GM21576 (cell line): Measurements from ENCODE around the gene FSTL4.

ENCODE experiments used
- ATAC-seq: cut with Tn5 transposase; IDR thresholded peaks from one replicate; pipeline ENCODE4 v1.9.1; 2021; ENCODE audit warnings: mild to moderate bottlenecking, moderate library complexity; ENCODE audit not compliant: unreplicated experiment

The FSTL4 gene

GRCh38 chr5:133331941-133332340 lies 280.4 kb downstream of the FSTL4 start:
- ATAC-seq: no peak

GRCh38 chr5:133330956-133331355 lies 281.4 kb downstream of the FSTL4 start:
- ATAC-seq: no peak

DNA sequence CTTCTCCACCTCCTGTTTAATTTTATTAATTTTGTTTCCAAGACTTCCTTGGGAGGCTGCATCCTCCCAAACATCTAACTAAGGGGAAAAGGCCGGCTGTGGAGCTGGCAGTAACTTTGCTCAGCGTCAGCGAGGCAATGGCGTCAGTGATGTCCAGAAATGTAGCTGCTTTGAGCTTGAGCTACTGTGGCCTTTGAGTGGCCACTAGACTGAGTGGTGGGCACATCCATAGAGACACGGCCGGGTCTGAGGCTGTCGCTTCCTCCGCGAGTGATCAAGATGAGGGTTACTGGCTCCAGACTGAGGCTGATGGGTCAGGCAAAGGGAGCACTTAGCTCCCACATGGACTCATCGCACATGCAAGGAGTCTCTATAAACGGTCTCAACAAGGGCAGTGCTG lies 283.5 kb downstream of the FSTL4 start:
- ATAC-seq: no peak

GRCh38 chr5:133327946-133328401 lies 284.4 kb downstream of the FSTL4 start:
- no peak for ATAC-seq

DNA sequence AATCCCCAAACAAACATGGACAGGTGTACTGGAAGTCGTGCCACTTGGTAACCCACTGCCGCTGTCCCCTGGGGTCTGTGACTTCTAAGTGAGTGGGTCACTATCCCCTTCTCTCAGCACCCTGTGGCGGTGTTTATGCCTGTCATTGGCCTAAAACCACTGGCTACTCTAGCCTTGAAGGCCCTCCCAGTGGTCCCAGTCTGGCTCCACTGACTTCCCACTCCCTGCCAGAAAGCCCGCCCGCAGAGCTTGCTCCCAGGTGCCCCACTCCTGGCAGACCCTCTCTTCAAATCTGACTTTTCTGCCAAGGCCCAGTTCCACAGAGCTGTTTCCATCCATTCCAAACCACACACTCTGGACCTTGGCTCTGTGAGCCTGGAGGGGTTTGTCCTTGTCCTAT lies 286.0 kb downstream of the FSTL4 start:
- ATAC-seq: no peak

GRCh38 chr5:133325864-133326263 lies 286.5 kb downstream of the FSTL4 start:
- ATAC-seq: no peak

DNA sequence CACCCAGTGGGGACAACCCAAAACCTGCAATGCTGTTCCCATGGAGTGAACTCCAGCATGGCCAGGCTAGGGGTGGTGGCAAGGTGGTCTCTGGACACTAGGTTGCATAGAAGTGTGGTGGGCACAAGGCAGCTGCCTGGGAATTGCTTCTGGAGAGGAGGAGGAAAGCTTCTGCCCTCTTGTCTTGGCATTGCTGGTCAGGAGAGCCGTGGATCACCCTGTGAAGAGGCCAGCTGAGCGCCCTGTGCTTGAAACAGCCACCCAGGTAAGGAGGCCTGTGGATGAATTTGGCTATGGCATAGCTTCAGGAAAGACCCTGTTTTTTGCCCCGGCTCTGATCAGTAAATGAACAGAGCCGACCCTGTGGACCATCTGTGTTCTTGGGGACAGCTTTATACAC lies 287.4 kb downstream of the FSTL4 start:
- ATAC-seq: no peak

- no peak for ATAC-seq
These were observed 288.6 kb downstream of the FSTL4 start for GRCh38 chr5:133323494-133324457.

- no peak for ATAC-seq
These were observed 289.6 kb downstream of the FSTL4 start for GRCh38 chr5:133322743-133323142.

GRCh38 chr5:133321833-133322420 lies 290.4 kb downstream of the FSTL4 start:
- ATAC-seq: no peak

DNA sequence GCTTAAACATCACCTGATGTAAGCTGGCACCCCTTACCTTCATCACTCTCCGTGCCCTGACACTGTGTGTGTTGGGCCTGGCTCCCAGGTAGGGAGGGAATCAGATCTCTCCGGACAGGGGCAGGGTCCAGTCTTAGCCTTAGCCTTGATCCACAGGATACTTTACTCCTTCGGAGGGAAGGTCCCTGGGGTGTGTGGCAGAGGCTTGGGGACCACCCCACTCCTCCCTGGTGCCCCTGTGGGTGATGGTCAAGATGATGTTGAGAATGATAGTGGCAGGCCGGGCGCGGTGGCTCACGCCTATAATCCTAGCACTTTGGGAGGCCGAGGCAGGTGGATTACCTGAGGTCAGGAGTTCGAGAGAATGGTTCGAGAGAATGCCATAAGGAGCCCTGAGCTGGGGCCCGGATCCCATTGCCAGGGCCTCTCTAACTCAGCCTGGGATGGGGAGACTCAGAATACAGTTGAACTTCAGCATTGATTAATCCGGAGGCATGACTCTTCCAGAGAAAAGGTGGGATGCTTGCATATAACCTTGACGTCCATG lies 291.0 kb downstream of the FSTL4 start:
- no peak for ATAC-seq

GRCh38 chr5:133319905-133320520 lies 292.3 kb downstream of the FSTL4 start:
- ATAC-seq: no peak

GRCh38 chr5:133319244-133319643 lies 293.1 kb downstream of the FSTL4 start:
- no peak for ATAC-seq

GRCh38 chr5:133317558-133317957 lies 294.8 kb downstream of the FSTL4 start:
- ATAC-seq: no peak

- ATAC-seq: no peak
These were observed 295.7 kb downstream of the FSTL4 start for GRCh38 chr5:133316346-133317343.

DNA sequence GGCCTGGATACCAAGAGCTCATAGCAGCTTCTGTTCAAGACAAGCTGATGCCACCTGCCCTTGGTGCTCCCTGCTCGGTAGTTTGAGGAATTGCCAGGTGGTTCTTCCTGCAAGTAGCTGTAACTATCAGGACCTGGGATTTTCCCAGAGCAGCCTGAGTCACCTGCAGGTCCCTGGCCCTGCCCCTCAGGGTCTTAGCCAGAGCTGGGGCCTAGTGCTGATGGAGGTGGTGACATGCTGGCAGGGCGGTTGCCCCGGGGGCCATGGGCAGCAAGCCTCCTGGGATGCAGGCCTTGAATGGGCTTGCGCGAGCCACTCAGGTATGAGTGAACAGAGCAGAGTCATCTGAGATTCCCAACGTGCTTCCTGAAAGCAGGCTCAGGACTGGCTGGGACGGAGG lies 298.3 kb downstream of the FSTL4 start:
- no peak for ATAC-seq

- ATAC-seq: no peak
These were observed 301.2 kb downstream of the FSTL4 start for GRCh38 chr5:133311176-133311575.

GRCh38 chr5:133309984-133310621 lies 302.2 kb downstream of the FSTL4 start:
- no peak for ATAC-seq

GRCh38 chr5:133309166-133309795 lies 303.1 kb downstream of the FSTL4 start:
- ATAC-seq: no peak
